Measurements from ENCODE around the gene TRMT10B. TPM values are rescaled to one million over a fixed set of nuclear protein-coding genes. Genes with fewer than 3 reads are reported as not detected.
A peak's percentile ranks its signal among the peaks of the same experiment; 100 is the strongest.

TRMT10B gene
- total and polyA plus RNA-seq, 2 of the 13 experiments (the other 11 are each of a cell fraction or from before 2014, with no cell fraction given), result 3.1 to 3.9 TPM

GRCh38 chr9:37784616-37785483 lies 31.2 kb downstream of the TRMT10B start, which contains the start of gene EXOSC3 (continued):
- TF ChIP-seq FOSL1 (CRISPR knock-in tag; IDR thresholded peaks at IDR 0.05; ENCODE audit: borderline replicate concordance), result no peak
- no peak for TF ChIP-seq ZKSCAN5 (CRISPR knock-in tag; IDR thresholded peaks at IDR 0.05)
- peak; percentile 94; the same call in 1 of the 2 replicates for TF ChIP-seq EED (CRISPR knock-in tag; IDR thresholded peaks at IDR 0.05)
- TF ChIP-seq ZBTB37 (CRISPR knock-in tag; IDR thresholded peaks at IDR 0.05), result no peak
- TF ChIP-seq SATB2 (CRISPR knock-in tag; IDR thresholded peaks at IDR 0.05), result no peak
- no peak for TF ChIP-seq SCMH1 (CRISPR knock-in tag; IDR thresholded peaks at IDR 0.05; ENCODE audit: borderline replicate concordance)
- TF ChIP-seq MLLT10 (CRISPR knock-in tag; IDR thresholded peaks at IDR 0.05), result no peak
- no peak for TF ChIP-seq ELK4 (CRISPR knock-in tag; IDR thresholded peaks at IDR 0.05; ENCODE audit: borderline replicate concordance)
- peak; percentile 25 for TF ChIP-seq ZNF18 (CRISPR knock-in tag; IDR thresholded peaks at IDR 0.05; ENCODE audit: insufficient replicate concordance)
- TF ChIP-seq ZNF33B (CRISPR knock-in tag; IDR thresholded peaks at IDR 0.05), result peak; percentile 89; the same call in 1 of the 2 replicates
- peak; percentile 4; the same call in 1 of the 2 replicates for TF ChIP-seq ZNF503 (CRISPR knock-in tag; IDR thresholded peaks at IDR 0.05)
- TF ChIP-seq U2AF1 (optimal IDR thresholded peaks at IDR 0.05; ENCODE audit: low read depth, low read length), result peak; percentile 90
- TF ChIP-seq FLYWCH1 (CRISPR knock-in tag; IDR thresholded peaks at IDR 0.05), result no peak
- TF ChIP-seq ZNF3 (CRISPR knock-in tag; IDR thresholded peaks at IDR 0.05), result no peak
- TF ChIP-seq IRF2 (CRISPR knock-in tag; IDR thresholded peaks at IDR 0.05), result peak; percentile 81
- peak; percentile 75 for TF ChIP-seq TGIF2 (CRISPR knock-in tag; IDR thresholded peaks at IDR 0.05)
- TF ChIP-seq TFAP4 (IDR thresholded peaks at IDR 0.05; ENCODE audit: borderline replicate concordance, low read depth), result no peak; the same call in 1 of the 2 replicates
- peak; percentile 53; the same call in 1 of the 2 replicates for TF ChIP-seq HNRNPL (IDR thresholded peaks at IDR 0.05; ENCODE audit: low read depth, low read length)
- TF ChIP-seq ATF6 (CRISPR knock-in tag; conservative IDR thresholded peaks at IDR 0.05), result no peak
